Fibroblast of peridontal ligament (primary cell): ENCODE data around the gene DRG1.
"Not testable (repeated sequence)": the region's sequence is repeated elsewhere in the genome, so short reads cannot be mapped to it uniquely, and the experiment has no call there.

Source experiments
- DNase-seq: peaks from one replicate; pipeline ENCODE4 v3.0.0-alpha.2; 2010; ENCODE audit errors: extremely low read depth

The DRG1 gene, protein sequence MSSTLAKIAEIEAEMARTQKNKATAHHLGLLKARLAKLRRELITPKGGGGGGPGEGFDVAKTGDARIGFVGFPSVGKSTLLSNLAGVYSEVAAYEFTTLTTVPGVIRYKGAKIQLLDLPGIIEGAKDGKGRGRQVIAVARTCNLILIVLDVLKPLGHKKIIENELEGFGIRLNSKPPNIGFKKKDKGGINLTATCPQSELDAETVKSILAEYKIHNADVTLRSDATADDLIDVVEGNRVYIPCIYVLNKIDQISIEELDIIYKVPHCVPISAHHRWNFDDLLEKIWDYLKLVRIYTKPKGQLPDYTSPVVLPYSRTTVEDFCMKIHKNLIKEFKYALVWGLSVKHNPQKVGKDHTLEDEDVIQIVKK

DNA sequence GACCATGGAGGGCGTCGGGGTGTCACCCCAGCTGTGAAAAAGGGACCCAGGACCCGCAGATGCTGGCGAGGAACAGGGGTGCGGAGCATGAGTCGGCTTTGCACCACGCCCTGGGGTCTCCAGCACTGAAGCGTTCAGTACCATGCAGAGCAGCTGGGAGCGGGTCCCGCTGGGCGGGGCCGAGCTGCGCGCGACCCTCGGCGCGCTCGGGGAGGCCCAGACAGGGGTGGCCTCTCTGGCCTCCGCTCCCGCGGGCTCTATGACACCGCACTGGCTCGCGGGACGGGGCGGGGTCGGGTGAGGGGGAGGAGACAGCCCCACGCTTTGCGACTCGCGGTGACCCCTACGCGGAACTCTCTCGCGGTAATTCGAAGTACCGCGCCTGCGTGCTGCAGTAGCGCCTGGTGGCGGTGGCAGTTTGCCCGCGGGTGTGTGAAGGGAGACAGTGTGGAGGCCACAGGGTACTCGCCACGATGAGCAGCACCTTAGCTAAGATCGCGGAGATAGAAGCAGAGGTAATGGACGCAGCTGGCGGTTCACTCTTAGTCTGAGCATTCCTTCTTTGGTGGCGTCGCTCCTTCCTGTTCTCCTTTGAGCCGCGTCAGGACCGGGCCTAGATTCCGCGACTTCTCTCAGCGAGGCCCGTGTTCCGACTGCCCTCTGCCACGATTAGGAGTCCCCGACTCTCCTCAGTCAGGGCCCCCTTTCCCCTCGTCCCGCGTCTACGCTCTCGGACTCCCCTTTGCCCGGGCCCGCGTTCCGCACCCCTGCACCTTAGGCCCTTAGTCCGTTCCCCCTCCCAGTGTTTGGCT lies at the start of gene DRG1:
Gene DRG1, plus strand, starts transcription at position 394 of the 812 bp plus-strand sequence. Its CDS starts 80 bp downstream, at position 474.
- DNase-seq, result peak; percentile 93

DNA sequence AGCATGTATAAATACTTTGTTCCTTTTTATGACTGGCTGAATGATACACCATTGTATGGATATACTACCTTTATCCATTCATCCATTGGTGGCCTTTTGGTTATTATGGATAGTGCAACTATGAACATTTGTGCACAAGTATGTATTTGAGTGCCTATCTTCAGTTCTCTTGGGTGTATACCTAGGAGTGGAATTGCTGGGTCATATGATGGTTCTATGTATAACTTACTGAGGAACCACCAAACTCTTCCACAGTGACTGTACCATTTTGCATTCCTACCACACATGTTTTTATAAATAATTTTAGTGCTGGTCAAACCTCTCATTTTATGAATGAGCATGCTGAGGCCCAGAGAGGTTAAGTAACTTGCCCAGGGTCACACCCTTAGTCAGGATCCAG lies 49.4 kb upstream of the DRG1 start:
- DNase-seq, result no peak

DNA sequence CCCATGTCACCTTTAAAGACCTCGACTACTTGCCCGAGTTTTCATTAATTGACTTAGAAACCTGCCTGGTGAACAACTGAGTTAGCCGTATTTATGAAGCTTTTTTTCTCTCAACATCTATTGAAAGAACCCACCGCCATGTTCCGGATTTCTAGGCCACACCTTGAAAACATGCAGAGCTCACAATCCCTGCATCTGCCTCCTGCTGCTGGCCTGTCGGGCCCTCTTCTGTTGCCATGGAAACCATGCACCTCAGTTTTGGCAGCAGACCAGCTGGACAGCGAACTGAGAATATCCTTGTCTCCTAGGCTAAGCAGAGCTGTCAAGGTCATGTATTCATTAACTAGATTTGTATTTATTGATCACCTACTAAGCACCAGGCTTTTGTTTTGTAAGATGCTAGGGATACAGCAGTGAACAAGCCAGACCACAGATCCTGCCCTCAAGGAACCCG lies 49.0 kb upstream of the DRG1 start:
- no peak for DNase-seq

DNA sequence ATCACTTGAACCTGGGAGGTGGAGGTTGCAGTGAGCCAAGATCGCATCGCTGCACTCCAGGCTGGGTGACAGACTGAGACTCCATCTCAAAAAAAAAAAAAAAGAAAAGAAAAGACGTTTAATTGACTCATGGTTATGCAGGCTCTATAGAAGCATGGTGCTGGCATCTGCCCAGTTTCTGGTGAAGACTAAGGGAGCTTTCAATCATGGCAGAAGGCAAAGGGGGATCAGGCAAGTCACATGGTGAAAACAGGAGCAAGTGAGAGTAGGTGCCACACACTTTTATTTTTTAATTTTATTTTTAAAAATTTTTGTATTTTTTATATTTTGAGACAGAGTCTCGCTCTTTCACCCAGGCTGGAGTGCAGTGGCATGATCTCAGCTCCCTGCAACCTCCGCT lies 44.9 kb upstream of the DRG1 start:
- no peak for DNase-seq

DNA sequence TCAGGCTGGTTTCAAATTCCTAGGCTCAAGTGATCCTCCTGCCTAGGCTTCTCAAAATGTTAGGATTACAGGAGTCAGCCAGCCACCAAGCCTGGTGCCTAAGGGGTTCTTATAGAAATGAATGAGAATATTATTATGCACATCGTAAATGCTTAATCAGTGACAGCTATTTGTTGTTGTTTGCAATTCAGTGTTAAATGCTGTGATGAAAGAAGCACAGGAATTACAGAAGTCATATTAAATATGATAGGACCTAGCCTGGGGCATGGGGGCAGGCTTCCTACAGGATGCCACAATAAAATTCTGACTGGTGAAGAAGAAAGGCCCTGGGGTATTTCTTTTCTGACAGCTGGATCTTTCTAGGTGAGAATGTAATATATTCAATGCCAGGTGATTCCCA lies 39.4 kb upstream of the DRG1 start:
- no peak for DNase-seq

DNA sequence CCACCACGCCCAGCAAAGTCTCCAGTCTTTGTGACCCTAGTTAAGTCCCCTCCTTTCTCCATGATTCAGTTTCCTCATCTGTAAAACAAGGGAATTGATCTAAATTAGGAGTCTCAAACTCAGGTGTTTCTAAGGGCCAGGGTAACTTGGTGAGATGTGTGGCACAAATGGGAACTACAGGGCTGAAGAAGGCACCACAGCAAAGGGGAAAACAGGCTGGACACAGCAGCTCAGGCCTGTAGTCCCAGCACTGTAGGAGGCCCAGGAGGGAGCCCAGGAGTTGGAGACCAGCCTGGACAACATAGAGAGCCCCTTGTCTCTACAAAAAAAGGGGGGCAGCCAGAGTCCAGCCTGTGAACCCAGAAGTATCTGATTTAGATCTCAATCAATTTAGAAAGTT lies 37.7 kb upstream of the DRG1 start:
- no peak for DNase-seq

DNA sequence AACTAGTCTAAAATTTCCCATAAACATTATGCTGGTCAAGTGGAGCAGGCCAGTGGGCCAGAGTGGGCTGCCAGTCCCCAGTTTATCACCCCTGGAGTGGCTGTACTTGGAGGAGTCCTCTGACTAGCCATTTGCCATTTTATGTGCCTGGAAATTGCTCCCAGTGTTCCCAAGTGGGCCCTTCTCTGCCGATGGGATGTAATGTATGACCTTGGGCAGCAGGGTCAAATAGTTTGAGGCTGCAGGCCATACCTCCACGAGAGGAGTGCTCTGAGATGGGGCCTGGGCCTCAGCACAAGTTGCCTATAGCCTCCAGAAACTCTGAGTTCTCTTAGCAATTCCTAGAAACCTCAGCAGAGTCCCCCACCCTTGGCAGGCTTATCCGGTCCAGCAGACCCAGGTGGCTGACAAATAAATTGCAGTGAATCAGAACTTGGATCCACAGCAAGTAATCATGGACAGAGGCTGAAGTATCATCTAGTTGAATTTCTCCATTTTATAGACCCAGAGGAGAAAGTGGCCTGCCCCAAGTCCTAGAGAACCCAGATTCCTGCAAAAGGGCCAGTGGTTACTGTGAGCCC lies 35.4 kb upstream of the DRG1 start:
- no peak for DNase-seq

DNA sequence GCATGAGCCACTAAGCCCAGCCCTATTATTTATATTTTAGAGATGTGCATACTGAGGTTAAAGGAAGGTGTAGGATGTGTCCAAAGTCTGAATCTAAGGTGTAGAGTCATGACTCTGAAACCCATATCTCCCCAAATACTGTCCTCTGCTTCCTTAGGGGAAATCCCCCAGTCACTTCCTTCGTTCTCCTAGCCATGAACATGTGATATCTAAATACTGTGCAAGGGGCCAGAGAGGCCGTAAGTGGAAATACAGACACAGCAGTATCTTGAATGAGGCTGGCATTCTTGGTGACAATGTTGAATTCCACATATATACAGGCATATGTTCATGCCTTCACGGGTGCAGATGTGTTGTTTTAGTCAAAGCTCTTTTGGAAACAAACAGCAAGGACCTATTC lies 32.0 kb upstream of the DRG1 start:
- no peak for DNase-seq

DNA sequence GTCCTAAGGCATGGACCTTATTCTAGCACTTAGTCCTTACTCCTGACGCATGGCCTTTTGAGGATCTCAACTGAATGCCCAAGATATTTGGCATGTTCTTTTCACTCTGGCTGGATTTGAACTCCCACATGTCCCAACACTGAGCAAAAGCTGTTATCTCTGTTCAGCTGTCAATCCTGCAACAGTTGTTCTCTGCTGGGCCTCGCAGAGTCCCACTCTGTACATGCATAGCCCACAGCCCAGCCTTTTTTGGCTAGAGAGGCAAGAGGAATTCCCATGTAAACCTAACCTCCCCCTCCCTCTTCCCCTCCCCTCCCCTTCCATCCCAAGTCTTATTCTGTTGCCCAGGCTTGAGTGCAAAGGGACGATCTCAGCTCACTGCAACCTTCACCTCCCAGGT lies 21.8 kb upstream of the DRG1 start:
- DNase-seq, result no peak

DNA sequence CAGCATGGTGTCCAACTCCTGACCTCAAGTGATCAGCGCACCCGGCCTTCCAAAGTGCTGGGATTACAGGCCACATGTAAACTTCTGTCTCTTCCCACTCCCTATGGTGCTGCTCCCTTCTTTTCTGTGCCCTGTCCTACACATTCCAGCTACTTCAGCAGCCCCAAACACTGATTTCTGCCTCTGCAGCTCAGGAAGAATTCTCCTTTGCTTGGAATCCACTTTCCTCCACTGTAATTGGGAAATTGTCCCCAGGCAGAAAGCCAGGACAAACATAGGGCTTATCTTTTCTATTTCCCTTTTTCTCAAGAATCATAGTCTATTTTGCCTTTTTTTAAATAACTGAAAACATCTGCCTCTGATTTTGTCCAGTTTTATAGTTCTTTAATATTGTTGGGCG lies 21.3 kb upstream of the DRG1 start:
- DNase-seq, result peak; percentile 64

DNA sequence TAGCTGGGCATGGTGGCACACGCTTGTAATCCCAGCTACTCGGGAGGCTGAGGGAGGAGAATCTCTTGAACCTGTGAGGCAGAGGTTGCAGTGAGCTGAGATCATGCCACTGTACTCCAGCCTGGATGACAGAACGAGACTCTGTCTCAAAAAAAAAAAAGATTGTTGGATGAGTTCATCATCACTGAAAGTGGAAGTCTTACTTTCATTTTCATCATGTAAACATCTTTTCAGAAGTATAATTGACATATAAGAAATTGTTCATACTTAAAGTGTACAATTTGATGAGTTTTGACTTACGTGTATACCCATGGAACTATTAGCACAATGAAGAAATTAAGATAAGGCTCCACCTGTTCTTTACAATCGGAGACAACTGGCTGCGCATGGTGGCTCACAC lies 20.8 kb upstream of the DRG1 start:
- DNase-seq, result peak; percentile 29

DNA sequence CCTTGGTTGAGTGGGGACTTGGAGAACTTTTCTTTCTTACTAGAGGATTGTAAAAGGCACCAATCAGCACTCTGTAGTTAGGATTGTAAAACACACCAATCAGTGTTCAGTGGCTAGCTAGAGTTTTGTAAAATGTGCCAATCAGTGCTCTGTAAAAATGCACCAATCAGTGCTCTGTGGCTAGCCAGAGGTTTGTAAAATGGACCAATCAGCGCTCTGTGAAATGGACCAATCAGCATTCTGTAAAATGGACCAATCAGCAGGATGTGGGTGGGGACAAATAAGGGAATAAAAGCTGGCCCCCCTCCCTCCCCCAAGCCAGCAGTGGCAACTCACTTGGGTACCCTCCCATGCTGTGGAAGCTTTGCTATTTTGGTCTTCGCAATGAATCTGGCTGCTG lies 5.5 kb upstream of the DRG1 start:
- no peak for DNase-seq

DNA sequence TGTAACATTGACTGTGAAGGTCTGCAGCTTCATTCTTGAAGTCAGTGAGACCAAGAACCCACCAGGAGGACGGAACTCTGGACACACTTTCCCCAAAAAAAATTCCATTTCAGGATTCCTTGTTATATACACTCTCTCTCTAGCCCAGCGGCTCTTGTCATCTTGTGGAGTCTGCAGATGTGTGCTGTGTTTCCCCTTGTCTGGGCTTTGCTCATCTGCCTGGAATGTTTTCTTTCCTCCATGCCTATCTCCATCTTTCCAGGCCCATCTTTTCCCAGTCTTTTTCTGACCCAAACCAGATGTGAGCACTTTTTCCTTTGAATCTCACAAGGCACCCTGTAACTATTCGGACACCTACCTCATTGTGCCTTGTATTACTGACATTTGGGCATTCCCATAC lies 5.1 kb upstream of the DRG1 start:
- peak; percentile 20 for DNase-seq

DNA sequence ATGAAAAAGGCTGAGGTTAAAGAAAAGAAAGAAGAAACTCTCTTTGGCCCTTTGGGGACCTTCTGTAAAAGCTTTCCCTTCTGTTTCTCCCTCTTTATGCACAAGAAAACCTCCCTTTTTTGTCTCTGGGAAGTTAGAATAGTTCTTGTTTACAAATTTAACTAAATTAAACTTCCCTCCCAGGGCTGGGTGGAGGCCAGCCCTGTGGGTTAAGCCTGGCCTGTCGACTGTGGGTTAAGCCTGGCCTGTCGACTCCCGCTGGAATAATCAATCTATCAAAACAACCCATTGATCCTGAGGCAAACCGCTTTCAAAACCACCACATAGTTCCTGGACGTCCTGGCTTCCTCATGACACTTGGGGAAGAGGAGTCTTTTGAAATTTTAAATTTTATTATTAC lies 1.2 kb upstream of the DRG1 start:
- peak; percentile 77 for DNase-seq

DNA sequence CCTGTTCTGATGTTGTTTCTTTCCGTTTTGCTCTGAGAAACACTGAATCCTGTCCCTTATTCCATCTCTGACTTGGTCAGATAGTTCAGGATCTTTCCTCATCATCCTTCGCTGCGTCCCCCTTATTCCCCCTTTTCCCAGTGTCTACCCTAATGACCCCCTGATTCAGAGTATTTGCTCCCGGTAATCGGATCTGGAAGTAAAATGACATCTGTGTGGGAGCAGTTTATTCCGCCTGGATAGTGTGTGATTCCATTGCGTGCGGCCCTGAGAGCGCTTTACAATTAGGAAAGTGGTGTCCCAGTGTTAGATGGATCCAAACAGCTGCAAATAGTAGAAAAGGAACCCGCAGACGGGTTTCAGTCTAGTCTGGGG lies 606 bp downstream of the DRG1 start:
- peak; percentile 34 for DNase-seq

DNA sequence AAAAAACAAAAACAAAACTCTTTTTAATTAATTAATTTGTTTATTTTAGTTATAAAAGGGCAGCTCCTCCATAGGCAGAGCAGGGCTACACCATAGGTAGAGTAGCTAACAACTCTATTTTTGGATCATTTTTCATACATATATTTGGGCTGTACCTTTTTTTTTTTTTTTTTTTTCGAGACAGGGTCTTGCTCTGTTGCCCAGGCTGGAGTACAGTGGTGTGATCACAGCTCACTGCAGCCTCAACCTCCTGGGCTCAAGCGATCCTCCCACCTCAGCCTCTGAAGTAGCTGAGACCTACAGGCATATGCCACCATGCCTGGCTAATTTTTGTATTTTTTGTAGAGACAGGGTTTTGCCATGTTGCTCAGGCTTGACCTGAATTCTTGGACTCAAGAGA lies 2.9 kb downstream of the DRG1 start:
- not testable (repeated sequence) for DNase-seq

DNA sequence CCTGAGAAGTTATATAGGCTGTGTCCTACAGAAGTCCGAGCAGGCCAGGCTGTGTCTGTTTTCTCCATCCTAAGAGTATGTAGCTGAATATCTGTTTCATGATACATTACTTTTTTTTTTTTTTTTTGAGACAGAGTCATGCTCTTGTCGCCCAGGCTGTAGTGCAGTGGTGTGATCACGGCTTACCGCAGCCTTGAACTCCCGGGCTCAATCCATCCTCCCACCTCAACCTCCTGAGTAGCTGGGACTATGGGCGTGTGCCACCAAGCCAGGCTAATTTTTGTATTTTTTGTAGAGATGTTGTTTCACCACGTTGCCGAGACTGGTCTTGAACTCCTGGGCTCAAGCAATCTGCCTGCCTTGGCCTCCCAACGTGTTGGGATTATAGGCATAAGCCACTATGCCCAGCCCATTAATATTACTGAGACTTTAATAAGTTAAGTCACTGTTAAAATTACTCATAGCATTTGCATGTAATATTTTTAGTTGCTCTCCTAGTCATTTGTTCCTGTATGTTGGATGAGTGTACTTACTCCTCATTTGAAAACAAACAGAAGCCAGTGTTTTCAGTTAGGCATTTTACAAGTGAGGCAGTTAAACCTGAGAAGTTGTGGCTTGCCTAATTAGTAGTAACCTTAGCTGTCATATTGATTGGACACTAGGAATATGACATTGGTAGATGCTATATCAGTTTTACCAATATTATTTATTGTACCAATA lies 26.1 kb downstream of the DRG1 start:
- DNase-seq, result no peak

DNA sequence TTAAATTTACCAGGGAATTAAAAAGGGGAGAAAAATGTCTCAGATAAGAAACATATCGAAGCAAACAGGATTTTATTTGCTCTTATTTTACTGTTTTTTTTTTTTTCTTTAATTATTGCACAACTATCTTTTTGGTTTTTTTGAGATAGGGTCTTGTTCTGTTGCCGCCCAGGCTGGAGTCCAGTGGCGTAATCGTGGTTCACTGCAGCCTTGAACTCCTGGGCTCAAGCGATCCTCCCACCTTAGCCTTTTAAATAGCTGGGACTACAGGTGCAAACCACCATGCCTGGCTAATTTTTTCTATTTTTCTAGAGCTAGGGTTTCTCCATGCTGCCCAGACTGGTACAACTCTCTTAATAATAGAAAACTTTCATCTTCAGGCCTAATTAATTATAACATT lies 32.5 kb downstream of the DRG1 start:
- no peak for DNase-seq

DNA sequence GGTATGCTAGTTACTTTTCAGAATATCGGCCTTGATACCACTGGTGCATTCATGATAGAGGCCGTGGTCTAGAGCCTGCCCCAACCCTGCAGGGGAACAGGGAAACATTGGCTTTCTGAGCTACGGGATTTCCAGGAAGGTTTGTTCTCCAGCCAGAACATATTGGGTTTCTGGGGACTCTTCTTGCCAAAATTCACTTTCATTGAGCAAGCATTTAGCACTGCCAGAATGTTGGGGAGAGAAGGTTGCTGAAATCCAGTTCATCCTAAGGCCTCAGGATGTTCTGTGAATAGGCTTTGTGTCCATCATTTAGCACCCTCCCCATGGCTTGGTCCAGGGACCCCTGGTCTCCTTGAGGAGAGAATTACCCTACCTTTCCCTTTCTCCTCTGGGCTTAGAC lies 36.7 kb downstream of the DRG1 start:
- peak; percentile 83 for DNase-seq

DNA sequence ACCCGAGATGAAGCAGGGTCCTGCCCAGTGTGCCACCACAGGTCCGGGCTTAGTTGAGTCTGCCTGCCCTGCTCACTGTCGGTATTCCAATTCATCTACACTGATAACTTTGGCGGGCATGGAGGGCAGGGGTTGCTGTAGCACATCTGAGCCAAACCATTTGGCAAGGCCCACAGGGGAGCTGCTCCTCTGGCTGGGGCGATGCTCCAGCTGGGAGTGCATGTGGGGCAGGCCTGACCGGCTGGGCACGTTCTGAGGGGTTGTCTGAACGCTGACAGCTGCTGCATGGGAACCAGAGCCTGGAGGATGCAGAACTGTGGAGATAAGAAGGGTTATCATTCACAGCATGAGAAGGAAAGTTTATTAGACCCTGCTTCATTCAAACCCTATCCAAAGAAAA lies 40.4 kb downstream of the DRG1 start:
- no peak for DNase-seq

DNA sequence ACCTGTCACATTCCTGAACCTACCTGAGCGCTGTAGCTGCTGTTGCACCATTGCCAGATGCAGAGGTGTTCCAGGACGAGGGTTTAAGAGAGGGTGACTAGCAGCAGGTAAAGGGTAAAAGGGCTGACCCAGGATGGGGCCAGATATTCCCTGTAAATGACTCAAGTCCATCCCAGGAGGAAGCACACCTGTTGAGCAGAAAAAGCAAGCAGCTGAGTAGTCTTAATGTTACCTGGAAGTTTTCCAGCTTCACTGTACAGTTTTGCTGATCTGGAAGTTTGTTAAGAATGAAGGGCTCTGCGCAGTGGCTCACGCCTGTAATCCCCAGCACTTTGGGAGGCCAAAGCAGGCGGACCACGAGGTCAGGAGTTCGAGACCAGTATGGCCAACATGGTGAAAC lies 41.3 kb downstream of the DRG1 start:
- DNase-seq, result no peak

DNA sequence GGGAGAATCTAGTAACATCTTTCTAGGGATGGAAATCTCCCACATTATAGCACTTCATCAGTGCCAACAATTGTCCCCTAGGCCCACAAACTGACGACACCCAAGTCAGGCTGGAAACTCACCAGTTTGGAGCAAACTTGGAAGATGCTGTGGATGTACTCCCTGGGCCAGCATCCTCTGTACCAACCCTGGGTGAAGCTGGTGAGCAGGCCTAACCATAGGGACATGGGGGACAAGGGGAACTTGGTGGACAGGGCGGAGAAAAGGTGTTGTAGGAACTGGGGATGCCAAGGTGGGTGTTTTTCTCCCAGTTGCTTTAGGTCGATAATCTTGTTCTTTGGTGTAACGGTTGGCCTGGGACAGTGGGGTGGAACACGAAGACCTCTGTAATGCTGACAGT lies 42.2 kb downstream of the DRG1 start:
- no peak for DNase-seq
